PC-9 (cell line): ENCODE results near the gene OFD1. TPM values are rescaled to one million over a fixed set of nuclear protein-coding genes. Genes with fewer than 3 reads are reported as not detected.
A peak's percentile ranks its signal among the peaks of the same experiment; 100 is the strongest.

Experiments used
- BruUV-seq: library from RNA; stranded (reverse); fragments of 400-500 nt; replicated peaks from 2 replicates; lab custom pipeline; 2021; lab: Mats Ljungman, UMichigan
- CTCF ChIA-PET: fragments of 300-600 bp; sonication (Branson Sonifier 250); formaldehyde crosslinking; loops from one replicate; lab custom pipeline; 2022; ENCODE audit warnings: antibody characterized with exemption; lab: Charles Lee
- POLR2A ChIA-PET: fragments of 300-600 bp; sonication (Branson Sonifier 250); formaldehyde crosslinking; loops from one replicate; lab custom pipeline; 2022; ENCODE audit warnings: antibody characterized with exemption; ENCODE audit not compliant: unreplicated experiment; lab: Charles Lee
- DNase-seq, 2 experiments: peaks; one replicate each; pipeline versions ENCODE4 v3.0.0 to v3.0.0-alpha.2; 2015 to 2022; ENCODE audit warnings: mixed read lengths in 1 of 2
- H2AFZ ChIP-seq: fragments of 200-600 bp; sonication (generic); 2 replicates; pipeline ENCODE4 v1.8.1; 2017; ENCODE audit warnings: antibody characterized with exemption
- H3F3A ChIP-seq: fragments of 200-600 bp; sonication (generic); 2 replicates; pipeline ENCODE4 v1.8.1; 2017; ENCODE audit warnings: antibody characterized with exemption, mild to moderate bottlenecking, low read depth; ENCODE audit not compliant: insufficient read depth
- H3K27ac ChIP-seq: fragments of 200-600 bp; sonication (generic); 2 replicates; pipeline ENCODE4 v1.6.1; 2016; ENCODE audit warnings: mixed run types
- H3K27me3 ChIP-seq: fragments of 200-600 bp; sonication (generic); 2 replicates; pipeline ENCODE4 v1.6.1; 2016; ENCODE audit warnings: low read depth, mixed run types; ENCODE audit not compliant: insufficient read depth
- H3K36me3 ChIP-seq: fragments of 200-600 bp; sonication (generic); 2 replicates; pipeline ENCODE4 v1.6.1; 2016; ENCODE audit warnings: low read depth, mixed run types
- H3K4me1 ChIP-seq: fragments of 200-600 bp; sonication (generic); replicated peaks from 2 replicates; pipeline ENCODE4 v1.6.1; 2016; ENCODE audit warnings: mixed run types; ENCODE audit not compliant: insufficient read depth
- H3K4me2 ChIP-seq: fragments of 200-600 bp; sonication (generic); 2 replicates; pipeline ENCODE4 v1.6.1; 2017; ENCODE audit warnings: mixed run types
- H3K4me3 ChIP-seq: fragments of 200-600 bp; sonication (generic); 2 replicates; pipeline ENCODE4 v1.6.1; 2016; ENCODE audit warnings: mixed run types
- H3K79me2 ChIP-seq: fragments of 200-600 bp; sonication (generic); 2 replicates; pipeline ENCODE4 v1.6.1; 2017; ENCODE audit warnings: low read depth, mixed run types
- H3K9me2 ChIP-seq: fragments of 200-600 bp; sonication (generic); 2 replicates; pipeline ENCODE4 v1.8.1; 2017; ENCODE audit warnings: mild to moderate bottlenecking; ENCODE audit not compliant: insufficient read depth
- H3K9me3 ChIP-seq: fragments of 200-600 bp; sonication (generic); 2 replicates; pipeline ENCODE4 v1.8.1; 2016; ENCODE audit warnings: low read depth; ENCODE audit not compliant: insufficient read depth
- H4K20me1 ChIP-seq: fragments of 200-600 bp; sonication (generic); 2 replicates; pipeline ENCODE4 v1.8.1; 2017; ENCODE audit not compliant: insufficient read depth
- CTCF ChIP-seq: fragments of 200-600 bp; sonication (generic); conservative IDR thresholded peaks from 2 replicates; pipeline ENCODE4 v1.6.1; 2017; ENCODE audit warnings: mixed run types, antibody characterized with exemption, mild to moderate bottlenecking, moderate library complexity
- EZH2 ChIP-seq: fragments of 200-600 bp; sonication (generic); IDR thresholded peaks from 2 replicates; pipeline ENCODE4 v1.8.0; 2017; ENCODE audit warnings: antibody characterized with exemption, low read depth
- intact Hi-C: fragments of 100-400 bp; cut with micrococcal nuclease; formaldehyde crosslinking; loops from one replicate; pipeline ENCODE4 v1.10.0; 2022; ENCODE audit not compliant: unreplicated experiment
- total RNA-seq: library from RNA; stranded (reverse); gene quantifications from 2 replicates; pipeline ENCODE4 v1.2.3, GENCODE V29; 2021

OFD1 gene
- total RNA-seq, 1 experiment from 2014 or later, result 31.6 TPM

- Histone ChIP-seq H3K36me3 (peaks cover 6% of the 10 kb centered on the region; the same call in 1 of the 2 replicates), H3K79me2 (peaks cover 85% of the 10 kb centered on the region), H3K4me2 (peak overlapping the region; percentile 96), H3K27ac (peak overlapping the region; percentile 90), H3K9me3 (no peaks in the 10 kb centered on the region), H3F3A (peaks cover 30% of the 10 kb centered on the region; the same call in 1 of the 2 replicates), H3K4me3 (peak overlapping the region; percentile 22; the same call in 1 of the 2 replicates), H3K4me1 (peaks cover 52% of the 10 kb centered on the region), H3K9me2 (no peaks in the 10 kb centered on the region), H3K27me3 (no peaks in the 10 kb centered on the region), H4K20me1 (peaks cover 7% of the 10 kb centered on the region; the same call in 1 of the 2 replicates), H2AFZ (no peak overlapping the region)
- POLR2A ChIA-PET, result interaction anchor here (0.5 kb wide), 1 partner anchor 42 kb away, joined by 6 read pairs; the partner anchor contains the start of genes OFD1 and TRAPPC2
- TF ChIP-seq EZH2, result no peak
- TF ChIP-seq CTCF, result no peak
- CTCF ChIA-PET, result interaction anchor here (0.8 kb wide), 1 partner anchor 44 kb away, joined by 3 read pairs; no protein-coding TSS in a partner anchor
- DNase-seq, result no peak
- intact Hi-C loops, result loop anchor here (2.0 kb wide), 1 partner anchor 42 kb away; the partner anchor contains the start of genes OFD1 and TRAPPC2
- BruUV-seq, result no TSS peak
Observed at GRCh38 chrX:13692771-13693231, 41.7 kb upstream of the OFD1 start.

- no peak for TF ChIP-seq EZH2
- TF ChIP-seq CTCF, result no peak
- peak; percentile 54 to 81 for DNase-seq
Observed at GRCh38 chrX:13693341-13693961, 41.1 kb upstream of the OFD1 start.

GRCh38 chrX:13694359-13694758 is 40.2 kb upstream of the OFD1 start:
- POLR2A ChIA-PET, result interaction anchor here (1.1 kb wide), 1 partner anchor 40 kb away, joined by 11 read pairs; the partner anchor contains the start of genes OFD1 and TRAPPC2
- peaks cover 30% of the 10 kb centered on the region; the same call in 1 of the 2 replicates for H3F3A ChIP-seq
- peaks cover 97% of the 10 kb centered on the region for H3K79me2 ChIP-seq
- H2AFZ ChIP-seq, result no peak overlapping the region
- no peaks in the 10 kb centered on the region for H3K9me2 ChIP-seq
- peak overlapping the region; percentile 22; the same call in 1 of the 2 replicates for H3K4me3 ChIP-seq
- intact Hi-C loops, result no loop called here
- no TSS peak for BruUV-seq
- TF ChIP-seq EZH2, result no peak
- TF ChIP-seq CTCF, result no peak
- CTCF ChIA-PET, result no interaction called here
- peaks cover 64% of the 10 kb centered on the region for H3K4me1 ChIP-seq
- H3K4me2 ChIP-seq, result peak overlapping the region; percentile 96
- H3K36me3 ChIP-seq, result peaks cover 6% of the 10 kb centered on the region; the same call in 1 of the 2 replicates
- H4K20me1 ChIP-seq, result peaks cover 7% of the 10 kb centered on the region; the same call in 1 of the 2 replicates
- no peaks in the 10 kb centered on the region for H3K9me3 ChIP-seq
- DNase-seq, result no peak
- peak overlapping the region; percentile 90 for H3K27ac ChIP-seq
- no peaks in the 10 kb centered on the region for H3K27me3 ChIP-seq

More at GRCh38 chrX:13693341-13693961, 41.1 kb upstream of the OFD1 start:
- BruUV-seq, result no TSS peak
- CTCF ChIA-PET, result interaction anchor here (0.6 to 0.8 kb wide), 2 partner anchors 43 to 905 kb away, joined by 3 read pairs; no protein-coding TSS in a partner anchor
- H3K4me3 ChIP-seq, result peak overlapping the region; percentile 22; the same call in 1 of the 2 replicates
- intact Hi-C loops, result loop anchor here (2.0 kb wide), 1 partner anchor 41 kb away; the partner anchor contains the start of genes OFD1 and TRAPPC2
- H3K27ac ChIP-seq, result peak overlapping the region; percentile 90
- H2AFZ ChIP-seq, result no peak overlapping the region
- peaks cover 30% of the 10 kb centered on the region; the same call in 1 of the 2 replicates for H3F3A ChIP-seq
- H3K9me2 ChIP-seq, result no peaks in the 10 kb centered on the region
- H3K79me2 ChIP-seq, result peaks cover 91% of the 10 kb centered on the region
- H4K20me1 ChIP-seq, result peaks cover 7% of the 10 kb centered on the region; the same call in 1 of the 2 replicates
- H3K4me2 ChIP-seq, result peak overlapping the region; percentile 96
- no peaks in the 10 kb centered on the region for H3K27me3 ChIP-seq
- POLR2A ChIA-PET, result interaction anchor here (0.6 to 1.1 kb wide), 3 partner anchors 20 to 717 kb away, joined by 4 to 27 read pairs (median 11); partner anchors contain the start of genes OFD1 and TRAPPC2
- H3K36me3 ChIP-seq, result peaks cover 6% of the 10 kb centered on the region; the same call in 1 of the 2 replicates
- H3K9me3 ChIP-seq, result no peaks in the 10 kb centered on the region
- H3K4me1 ChIP-seq, result peaks cover 59% of the 10 kb centered on the region
